UCSD-AML1 (cell line): Measurements from ENCODE around the gene HIBCH.
"Not testable (repeated sequence)": the region's sequence is repeated elsewhere in the genome, so short reads cannot be mapped to it uniquely, and the experiment has no call there.

Experiments used
- DNase-seq: peaks from one replicate; lab custom pipeline; 2025; ENCODE audit not compliant: unreplicated experiment; lab: John Stamatoyannopoulos, UW

The HIBCH gene

GRCh38 chr2:190312635-190313025, 7.0 kb downstream of the HIBCH start:
- DNase-seq = not testable (repeated sequence)

- no peak for DNase-seq
Observed at GRCh38 chr2:190311893-190312634, 7.6 kb downstream of the HIBCH start.

- DNase-seq = no peak
Observed at GRCh38 chr2:190308031-190308430, 11.6 kb downstream of the HIBCH start.

- DNase-seq = no peak
Observed at GRCh38 chr2:190304404-190304803, 15.2 kb downstream of the HIBCH start.

- no peak for DNase-seq
Observed at GRCh38 chr2:190303647-190304046, 16.0 kb downstream of the HIBCH start.

GRCh38 chr2:190302052-190302451, 17.6 kb downstream of the HIBCH start:
- DNase-seq = no peak

GRCh38 chr2:190301032-190301431, 18.6 kb downstream of the HIBCH start:
- no peak for DNase-seq

GRCh38 chr2:190297880-190298279, 21.7 kb downstream of the HIBCH start:
- DNase-seq = not testable (repeated sequence)

- DNase-seq = no peak
Observed at GRCh38 chr2:190283783-190284182, 35.8 kb downstream of the HIBCH start.

- no peak for DNase-seq
Observed at GRCh38 chr2:190280565-190281350, 38.9 kb downstream of the HIBCH start.

- not testable (repeated sequence) for DNase-seq
Observed at GRCh38 chr2:190279256-190280134, 40.1 kb downstream of the HIBCH start.

GRCh38 chr2:190277234-190278112, 42.2 kb downstream of the HIBCH start:
- peak; percentile 9 for DNase-seq

GRCh38 chr2:190272457-190272842, 47.2 kb downstream of the HIBCH start:
- no peak for DNase-seq

- no peak for DNase-seq
Observed at GRCh38 chr2:190271783-190272456, 47.7 kb downstream of the HIBCH start.

GRCh38 chr2:190270298-190270697, 49.3 kb downstream of the HIBCH start:
- no peak for DNase-seq

- not testable (repeated sequence) for DNase-seq
Observed at GRCh38 chr2:190269699-190270098, 49.9 kb downstream of the HIBCH start.

GRCh38 chr2:190267302-190267701, 52.3 kb downstream of the HIBCH start:
- no peak for DNase-seq

- no peak for DNase-seq
Observed at GRCh38 chr2:190266314-190266713, 53.3 kb downstream of the HIBCH start.

- no peak for DNase-seq
Observed at GRCh38 chr2:190261851-190262250, 57.8 kb downstream of the HIBCH start.

- no peak for DNase-seq
Observed at GRCh38 chr2:190256087-190256486, 63.5 kb downstream of the HIBCH start.
